Measurements from ENCODE around the gene NELFB. TPM values are rescaled to one million over a fixed set of nuclear protein-coding genes. Genes with fewer than 3 reads are reported as not detected.

The NELFB gene
- total and polyA plus RNA-seq, 4 donors = 21.7 to 47.9 (median 38.2) TPM

DNA sequence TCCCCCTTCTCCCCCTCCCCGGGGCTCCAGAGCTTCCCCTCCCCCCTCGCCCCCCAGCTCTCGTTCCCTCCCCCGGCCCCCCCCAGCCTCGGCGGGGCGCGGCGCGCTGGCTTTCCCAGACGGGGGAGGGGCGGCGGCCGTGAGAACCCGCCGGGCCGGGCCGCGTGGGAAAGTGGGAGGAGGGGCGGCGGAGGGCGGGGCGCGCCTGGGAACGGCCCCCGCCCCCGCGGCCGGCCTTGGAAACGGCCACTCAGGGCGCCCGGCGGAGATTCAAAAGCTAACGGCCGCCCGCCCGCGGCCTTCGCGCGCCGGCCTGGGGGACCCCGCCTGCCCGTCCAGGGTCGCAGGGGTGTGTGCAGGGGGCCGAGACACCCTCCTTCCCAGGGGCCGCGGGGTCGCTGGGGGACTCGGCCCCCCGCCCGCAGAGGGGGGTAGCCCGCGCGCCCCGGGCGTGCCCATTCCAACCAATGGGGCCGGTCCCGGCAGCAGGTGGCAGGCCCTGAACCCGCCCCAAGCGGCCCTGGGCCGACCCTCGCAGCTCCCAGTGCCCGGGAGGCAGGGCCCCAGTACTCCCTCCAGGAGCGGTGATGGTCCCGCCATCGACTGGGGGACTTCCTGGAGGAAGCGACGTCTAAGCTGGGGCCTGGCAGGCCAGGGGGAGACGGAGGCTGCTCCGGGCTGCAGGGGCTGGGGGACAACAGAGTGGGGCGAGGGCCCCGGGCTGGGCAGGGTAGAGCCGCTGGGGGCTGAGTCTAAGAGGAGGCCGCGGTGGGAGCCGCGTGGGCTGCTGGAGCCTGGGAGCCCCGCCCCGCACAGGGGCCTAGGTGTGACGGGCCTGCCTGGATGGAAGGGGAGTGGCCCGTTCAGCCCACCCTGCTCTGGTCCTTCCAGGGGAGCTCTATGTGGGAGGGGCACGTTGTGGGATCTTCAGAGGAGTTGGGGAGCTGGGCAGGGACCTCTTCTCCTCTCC lies 61.2 kb downstream of the NELFB start:
- no peaks in the 10 kb centered on the region for H3K4me1 ChIP-seq (ENCODE audit: control insufficient read depth in 1 of 2, insufficient read depth in 2 of 2, low read length in 2 of 2)
- H3K27me3 ChIP-seq (ENCODE audit: control insufficient read depth in 1 of 2, insufficient read depth in 2 of 2, low read length in 1 of 2) = no peaks in the 10 kb centered on the region
- no peaks in the 10 kb centered on the region for H3K36me3 ChIP-seq (ENCODE audit: control insufficient read depth in 1 of 2, insufficient read depth in 2 of 2, low read length in 1 of 2)
- 7% methylated on average over 67 to 83 of the region's 83 CpGs for WGBS, 2 donors
- no peak overlapping the region for H3K27ac ChIP-seq (ENCODE audit: low read depth in 1 of 2, low read length in 2 of 2)
- no peak overlapping the region for H3K4me3 ChIP-seq (ENCODE audit: low read length in 2 of 2)
- peak; percentile 55 to 86 for DNase-seq
- no peak for ATAC-seq (ENCODE audit: low FRiP score)
- no peaks in the 10 kb centered on the region for H3K9me3 ChIP-seq (ENCODE audit: control insufficient read depth, low read length)
- intact Hi-C loops (cut with DNase I) = no loop called here

DNA sequence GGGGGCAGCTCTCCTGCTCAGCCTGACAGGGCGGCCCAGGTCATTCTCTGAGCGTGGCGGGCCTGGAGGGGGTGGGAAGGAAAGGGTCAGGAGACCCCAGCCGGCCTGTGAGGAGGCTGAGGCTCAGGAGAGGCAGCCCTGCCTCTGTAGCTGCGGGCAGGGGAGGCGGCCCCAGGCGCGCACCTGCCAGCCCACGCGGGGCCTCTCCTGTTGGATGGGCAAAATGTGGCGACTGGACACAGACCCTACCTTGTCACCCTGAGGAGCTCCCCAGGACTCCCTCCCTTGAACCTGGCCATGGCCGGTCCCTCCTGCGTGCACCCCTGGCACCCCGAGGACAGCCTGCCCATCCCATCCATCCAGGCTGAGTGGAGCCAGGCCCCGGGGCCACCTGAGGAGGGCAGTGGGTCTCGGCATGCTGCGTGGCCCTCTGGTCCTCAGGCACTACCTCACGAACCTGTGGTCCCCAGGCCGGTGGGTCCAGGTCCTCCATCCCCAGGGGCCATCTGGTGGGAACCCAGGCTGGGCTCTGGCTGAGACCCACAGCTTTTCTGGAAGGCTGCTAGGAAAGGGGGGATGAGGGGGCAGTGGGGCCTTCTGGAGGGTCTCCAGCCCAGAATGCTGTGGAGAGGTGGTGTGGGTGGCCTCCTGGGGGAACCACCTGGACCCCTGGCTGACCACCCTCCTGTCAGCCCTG lies 62.0 kb downstream of the NELFB start:
- no peaks in the 10 kb centered on the region for H3K4me1 ChIP-seq (ENCODE audit: control insufficient read depth in 1 of 2, insufficient read depth in 2 of 2, low read length in 2 of 2)
- no peaks in the 10 kb centered on the region for H3K36me3 ChIP-seq (ENCODE audit: control insufficient read depth in 1 of 2, insufficient read depth in 2 of 2, low read length in 1 of 2)
- no peaks in the 10 kb centered on the region for H3K9me3 ChIP-seq (ENCODE audit: control insufficient read depth, low read length)
- intact Hi-C loops (cut with DNase I) = no loop called here
- H3K4me3 ChIP-seq (ENCODE audit: low read length in 2 of 2) = no peak overlapping the region
- DNase-seq = peak; percentile 47 to 68
- no peak for ATAC-seq (ENCODE audit: low FRiP score)
- H3K27ac ChIP-seq (ENCODE audit: low read depth in 1 of 2, low read length in 2 of 2) = no peak overlapping the region
- WGBS, 2 donors = 84 to 92% methylated on average over 19 of the region's 19 CpGs
- H3K27me3 ChIP-seq (ENCODE audit: control insufficient read depth in 1 of 2, insufficient read depth in 2 of 2, low read length in 1 of 2) = no peaks in the 10 kb centered on the region

DNA sequence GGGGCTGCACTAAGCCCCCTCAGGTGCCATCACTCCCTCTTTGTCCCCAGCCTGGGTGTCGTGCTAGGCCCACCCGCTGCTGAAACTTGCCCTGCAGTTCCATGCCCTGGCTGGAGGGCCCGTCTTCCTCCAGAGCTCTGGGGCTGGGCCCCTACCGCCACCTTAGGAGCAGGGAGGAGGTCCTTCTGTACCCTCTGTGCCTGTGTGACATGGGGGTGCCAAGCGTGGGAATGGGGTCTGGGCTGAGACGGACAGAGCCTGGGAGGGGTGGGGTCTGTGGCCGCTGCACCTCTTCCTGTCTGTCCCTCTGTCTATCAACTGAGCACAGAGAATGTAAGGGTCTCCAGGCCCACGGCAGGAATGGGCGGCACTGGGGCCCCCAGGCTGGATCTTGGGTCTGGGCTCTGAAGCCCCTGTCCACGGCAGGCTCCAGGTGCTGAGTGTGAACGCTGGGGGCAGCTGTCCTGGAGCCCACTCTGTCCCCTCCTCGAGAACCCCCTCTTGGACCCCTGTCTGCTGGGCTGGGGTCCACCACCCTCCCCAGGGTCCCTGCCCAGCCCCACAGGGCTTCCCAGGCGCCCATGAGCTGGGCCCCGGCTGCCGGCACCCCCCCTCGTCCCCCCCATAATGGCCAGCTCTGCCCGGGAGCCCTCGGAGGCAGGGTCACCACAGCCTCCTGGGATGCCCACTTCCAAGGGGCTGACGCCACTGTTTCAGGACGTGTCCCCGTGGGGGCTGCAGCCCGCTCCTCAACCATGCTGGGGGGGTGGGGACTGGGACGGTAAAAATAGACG lies 62.8 kb downstream of the NELFB start:
- intact Hi-C loops (cut with DNase I) = no loop called here
- peak; percentile 35 to 71 for DNase-seq

DNA sequence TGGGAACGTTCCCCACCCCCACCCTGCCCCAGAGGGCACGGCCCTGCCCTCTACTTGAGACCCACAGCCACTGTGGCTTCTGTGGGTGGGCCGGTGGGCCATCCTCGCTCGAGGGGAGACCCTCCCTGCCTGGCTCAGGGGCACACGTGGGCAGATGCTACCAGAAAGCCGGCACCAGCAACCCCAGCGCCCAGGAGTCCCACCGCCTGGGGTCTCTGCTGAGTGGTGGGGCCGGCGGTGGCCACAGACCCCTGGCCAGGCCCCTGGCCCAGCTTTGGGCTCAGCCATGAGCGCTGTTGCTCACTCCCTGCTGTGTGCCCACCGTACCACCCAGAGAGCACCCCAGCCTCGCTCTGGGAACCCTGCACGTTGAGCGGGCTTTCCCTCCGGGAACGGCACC lies 63.5 kb downstream of the NELFB start:
- no peaks in the 10 kb centered on the region for H3K9me3 ChIP-seq (ENCODE audit: control insufficient read depth, low read length)
- H3K4me3 ChIP-seq (ENCODE audit: low read length in 2 of 2) = no peak overlapping the region
- DNase-seq = no peak
- H3K27me3 ChIP-seq (ENCODE audit: control insufficient read depth in 1 of 2, insufficient read depth in 2 of 2, low read length in 1 of 2) = no peaks in the 10 kb centered on the region
- intact Hi-C loops (cut with DNase I) = no loop called here
- H3K4me1 ChIP-seq (ENCODE audit: control insufficient read depth in 1 of 2, insufficient read depth in 2 of 2, low read length in 2 of 2) = no peaks in the 10 kb centered on the region
- ATAC-seq (ENCODE audit: low FRiP score) = no peak
- H3K36me3 ChIP-seq (ENCODE audit: control insufficient read depth in 1 of 2, insufficient read depth in 2 of 2, low read length in 1 of 2) = no peaks in the 10 kb centered on the region
- WGBS, 2 donors = 33 to 45% methylated on average over 18 of the region's 18 CpGs
- H3K27ac ChIP-seq (ENCODE audit: low read depth in 1 of 2, low read length in 2 of 2) = no peak overlapping the region

More for the DNA sequence above, 62.8 kb downstream of the NELFB start:
- Histone ChIP-seq H3K4me1 (ENCODE audit: control insufficient read depth in 1 of 2, insufficient read depth in 2 of 2, low read length in 2 of 2) (no peaks in the 10 kb centered on the region), H3K27me3 (ENCODE audit: control insufficient read depth in 1 of 2, insufficient read depth in 2 of 2, low read length in 1 of 2) (no peaks in the 10 kb centered on the region), H3K4me3 (ENCODE audit: low read length in 2 of 2) (no peak overlapping the region), H3K36me3 (ENCODE audit: control insufficient read depth in 1 of 2, insufficient read depth in 2 of 2, low read length in 1 of 2) (no peaks in the 10 kb centered on the region), H3K9me3 (ENCODE audit: control insufficient read depth, low read length) (no peaks in the 10 kb centered on the region), H3K27ac (ENCODE audit: low read depth in 1 of 2, low read length in 2 of 2) (no peak overlapping the region)
- ATAC-seq (ENCODE audit: low FRiP score) = no peak
- 57 to 69% methylated on average over 22 to 24 of the region's 24 CpGs for WGBS, 2 donors

DNA sequence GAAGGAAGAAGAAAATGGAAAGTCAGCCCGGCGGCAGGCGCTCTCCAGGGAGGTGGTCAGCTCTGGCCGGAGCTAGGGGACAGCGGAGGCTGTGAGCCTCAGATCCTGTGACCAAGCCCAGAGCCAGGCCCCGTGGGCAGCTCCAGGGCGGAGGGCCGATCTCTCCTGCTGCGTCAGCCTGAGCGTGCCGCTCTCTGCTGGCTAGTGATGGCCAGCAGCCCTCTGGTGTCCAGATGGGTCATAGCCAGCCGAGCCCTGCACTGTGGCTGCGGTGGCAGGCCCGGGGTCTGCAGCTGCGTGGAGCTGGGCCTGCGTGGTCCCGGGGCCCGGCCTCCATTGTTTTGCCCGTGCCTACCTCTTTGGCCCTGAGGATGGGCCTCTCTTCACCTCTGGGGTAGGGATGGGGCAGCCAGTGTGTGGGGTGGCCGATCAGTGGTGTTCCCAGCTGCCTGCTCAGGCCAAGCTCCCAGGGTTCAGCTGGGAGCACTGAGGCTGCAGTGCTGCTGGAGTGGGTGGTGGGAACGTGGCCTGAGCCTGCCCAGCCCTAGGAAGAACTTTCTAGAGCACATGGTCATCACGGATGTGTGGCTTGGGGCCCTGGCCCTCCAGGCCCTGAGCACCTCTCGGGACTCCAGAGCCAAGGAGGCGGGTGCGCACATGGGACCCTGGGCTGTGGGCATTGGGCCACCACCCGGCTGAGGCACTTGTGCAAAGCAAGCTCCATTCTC lies 64.0 kb downstream of the NELFB start:
- no peak overlapping the region for H3K27ac ChIP-seq (ENCODE audit: low read depth in 1 of 2, low read length in 2 of 2)
- H3K9me3 ChIP-seq (ENCODE audit: control insufficient read depth, low read length) = no peaks in the 10 kb centered on the region
- 36 to 50% methylated on average over 24 to 26 of the region's 26 CpGs for WGBS, 2 donors
- H3K4me1 ChIP-seq (ENCODE audit: control insufficient read depth in 1 of 2, insufficient read depth in 2 of 2, low read length in 2 of 2) = no peaks in the 10 kb centered on the region
- intact Hi-C loops (cut with DNase I) = no loop called here
- DNase-seq = peak; percentile 82 to 89
- ATAC-seq (ENCODE audit: low FRiP score) = peak; percentile 77
- no peaks in the 10 kb centered on the region for H3K27me3 ChIP-seq (ENCODE audit: control insufficient read depth in 1 of 2, insufficient read depth in 2 of 2, low read length in 1 of 2)
- no peak overlapping the region for H3K4me3 ChIP-seq (ENCODE audit: low read length in 2 of 2)
- no peaks in the 10 kb centered on the region for H3K36me3 ChIP-seq (ENCODE audit: control insufficient read depth in 1 of 2, insufficient read depth in 2 of 2, low read length in 1 of 2)

DNA sequence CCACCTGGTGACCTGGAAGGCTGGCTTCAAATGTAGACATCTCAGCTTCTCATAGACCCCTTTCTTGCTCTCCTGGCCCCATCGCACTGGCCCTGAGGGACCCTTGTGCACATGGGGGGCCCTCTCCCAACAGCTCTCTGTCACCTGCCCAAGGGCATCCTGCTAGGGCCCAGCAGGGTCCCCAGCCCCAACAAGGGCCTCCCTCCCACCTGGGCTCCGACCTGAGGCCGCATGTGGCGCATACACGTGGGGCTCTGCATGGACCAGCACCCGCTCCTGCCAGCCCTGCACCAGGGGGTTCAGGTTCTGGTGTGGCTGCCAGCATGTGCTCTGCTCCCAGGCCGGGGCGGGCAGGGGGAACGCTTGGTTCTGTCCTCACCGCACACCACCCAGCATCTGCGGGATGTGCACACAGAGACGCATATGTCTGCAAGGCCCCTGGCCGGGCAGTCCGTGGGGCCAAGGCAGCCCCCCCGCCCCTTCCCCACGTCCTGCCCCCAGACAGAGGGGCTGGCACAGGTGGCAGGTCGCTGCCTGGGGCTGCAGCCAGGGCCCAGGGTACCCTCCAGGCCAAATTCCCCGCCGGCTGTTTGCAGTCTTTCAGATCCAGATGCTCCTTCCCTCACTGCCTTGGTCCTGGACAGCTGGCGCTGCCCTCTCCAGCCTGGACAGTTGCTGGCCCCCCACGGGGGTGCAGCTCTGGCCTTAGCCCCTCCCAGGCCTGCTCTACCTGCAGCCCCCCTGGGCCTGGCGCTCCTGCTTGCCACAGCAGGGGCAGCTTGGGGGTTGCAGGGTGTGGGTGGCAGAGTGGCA lies 64.8 kb downstream of the NELFB start:
- no peaks in the 10 kb centered on the region for H3K4me1 ChIP-seq (ENCODE audit: control insufficient read depth in 1 of 2, insufficient read depth in 2 of 2, low read length in 2 of 2)
- DNase-seq (peak; percentile 55 to 78), ATAC-seq (ENCODE audit: low FRiP score) (peak; percentile 2)
- 90 to 94% methylated on average over 19 to 22 of the region's 22 CpGs for WGBS, 2 donors
- no peaks in the 10 kb centered on the region for H3K9me3 ChIP-seq (ENCODE audit: control insufficient read depth, low read length)
- intact Hi-C loops (cut with DNase I) = no loop called here
- no peaks in the 10 kb centered on the region for H3K27me3 ChIP-seq (ENCODE audit: control insufficient read depth in 1 of 2, insufficient read depth in 2 of 2, low read length in 1 of 2)
- no peak overlapping the region for H3K27ac ChIP-seq (ENCODE audit: low read depth in 1 of 2, low read length in 2 of 2)
- no peaks in the 10 kb centered on the region for H3K36me3 ChIP-seq (ENCODE audit: control insufficient read depth in 1 of 2, insufficient read depth in 2 of 2, low read length in 1 of 2)
- H3K4me3 ChIP-seq (ENCODE audit: low read length in 2 of 2) = no peak overlapping the region

DNA sequence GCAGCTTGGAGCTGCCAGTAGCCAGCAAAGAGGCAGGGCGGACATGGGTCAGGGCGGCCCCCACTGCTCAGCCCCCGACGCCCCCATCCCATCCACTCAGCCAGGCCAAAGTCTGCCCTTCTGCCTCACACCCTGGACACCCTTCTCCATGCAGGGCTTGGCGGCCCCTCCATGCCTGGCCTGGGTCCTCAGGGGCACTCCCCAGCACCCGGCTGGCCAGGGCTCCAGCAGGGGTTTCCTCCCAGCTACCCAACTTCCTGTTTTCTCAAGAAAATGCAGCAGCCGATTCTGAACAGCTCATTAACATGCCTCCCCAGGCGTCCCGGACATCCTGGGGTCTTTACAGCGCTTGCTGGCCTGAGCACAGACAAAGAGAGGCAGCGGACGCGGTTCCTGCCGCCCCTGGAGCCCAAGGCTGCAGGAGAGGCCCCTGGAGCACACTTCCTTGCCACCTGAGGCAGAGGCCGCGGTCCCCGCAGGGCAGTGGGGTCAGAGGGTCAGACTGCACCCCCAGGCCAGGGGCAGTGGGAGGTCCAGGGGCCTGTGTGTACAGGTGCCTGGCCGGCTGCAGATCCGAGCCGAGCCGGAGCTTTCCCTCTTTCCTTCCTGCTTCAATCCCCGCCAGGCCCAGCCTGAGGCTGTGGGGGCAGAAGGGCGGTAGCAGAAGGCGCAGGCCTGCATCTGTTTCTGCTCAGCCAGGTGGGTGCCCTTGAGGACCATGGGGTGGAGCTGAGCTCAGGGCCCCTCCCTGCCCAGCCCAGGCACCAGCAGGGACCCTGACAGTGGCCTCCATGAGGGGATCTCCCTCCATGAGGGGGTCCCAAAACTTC lies 65.6 kb downstream of the NELFB start:
- intact Hi-C loops (cut with DNase I) = no loop called here
- H3K27ac ChIP-seq (ENCODE audit: low read depth in 1 of 2, low read length in 2 of 2) = no peak overlapping the region
- no peak for ATAC-seq (ENCODE audit: low FRiP score)
- H3K4me1 ChIP-seq (ENCODE audit: control insufficient read depth in 1 of 2, insufficient read depth in 2 of 2, low read length in 2 of 2) = no peaks in the 10 kb centered on the region
- peak in 1 of 2 donors; percentile 49 for DNase-seq
- no peaks in the 10 kb centered on the region for H3K36me3 ChIP-seq (ENCODE audit: control insufficient read depth in 1 of 2, insufficient read depth in 2 of 2, low read length in 1 of 2)
- WGBS, 2 donors = 85 to 86% methylated on average over 24 of the region's 24 CpGs
- H3K27me3 ChIP-seq (ENCODE audit: control insufficient read depth in 1 of 2, insufficient read depth in 2 of 2, low read length in 1 of 2) = no peaks in the 10 kb centered on the region
- H3K4me3 ChIP-seq (ENCODE audit: low read length in 2 of 2) = no peak overlapping the region
- no peaks in the 10 kb centered on the region for H3K9me3 ChIP-seq (ENCODE audit: control insufficient read depth, low read length)

Measured in aorta (tissue), 5 donors.